Breast epithelium (tissue), 3 donors: ENCODE measurements around the gene MYO1E.

Experiments
- POLR2A ChIP-seq: fragments of 450-650 bp; IDR thresholded peaks from one replicate; pipeline ENCODE4 v1.6.1; 2016; ENCODE audit warnings: antibody characterized with exemption, mild to moderate bottlenecking, moderate library complexity
- POLR2AphosphoS5 ChIP-seq, 3 donors: sonication (generic); formaldehyde crosslinking; IDR thresholded peaks; one replicate each; pipeline ENCODE4 v1.6.1; 2017; ENCODE audit warnings: antibody characterized with exemption in 3 of 3
- TF ChIP-seq, protein P1 (sequence below), 3 donors: fragments of 450-650 bp; IDR thresholded peaks; one replicate each; pipeline ENCODE4 v1.5.1; 2016 to 2017; ENCODE audit warnings: antibody characterized with exemption in 3 of 3, mild to moderate bottlenecking in 3 of 3, moderate library complexity in 3 of 3

DNA sequence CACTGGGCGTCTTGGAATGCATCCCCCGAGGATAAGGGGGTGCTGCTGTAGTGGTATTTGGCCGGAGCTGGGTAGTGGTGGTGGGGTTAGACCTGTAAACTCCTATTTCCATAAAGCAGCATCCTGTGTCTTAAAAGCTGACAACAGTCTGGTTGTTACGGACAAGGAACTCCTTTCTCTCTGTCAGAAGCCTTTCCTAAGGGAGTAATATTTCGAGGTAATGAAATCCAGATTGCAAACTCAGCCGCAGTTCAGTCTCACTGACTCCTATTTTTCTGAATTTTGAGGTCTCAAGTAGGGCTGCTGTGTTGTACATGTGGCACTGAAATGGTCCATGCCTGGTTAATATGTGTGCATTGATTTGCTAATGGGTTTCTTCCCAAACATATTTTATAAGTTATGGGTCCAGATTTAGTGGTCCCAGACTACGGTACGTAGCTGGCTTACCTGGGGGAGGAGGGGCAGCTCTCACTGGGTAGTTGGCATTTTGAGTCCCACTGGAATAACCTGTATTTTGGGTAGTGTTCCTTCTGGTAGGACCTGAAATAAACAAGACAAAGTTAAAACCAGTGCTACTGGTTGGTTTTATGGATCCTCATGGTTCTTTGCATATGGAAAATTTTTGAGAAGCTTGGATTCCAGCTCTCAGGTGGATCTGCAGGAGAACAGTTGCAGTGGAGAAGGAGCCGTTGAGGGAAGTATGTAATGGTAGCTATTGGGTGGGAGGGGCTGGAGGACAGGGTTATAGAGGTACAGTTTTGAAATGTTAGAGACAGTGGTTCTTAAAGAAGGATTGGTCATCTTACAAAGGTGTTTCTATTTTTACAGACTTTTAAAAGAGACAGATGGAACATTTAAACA is 214.6 kb downstream of the MYO1E start:
- TF ChIP-seq, protein P1, sequence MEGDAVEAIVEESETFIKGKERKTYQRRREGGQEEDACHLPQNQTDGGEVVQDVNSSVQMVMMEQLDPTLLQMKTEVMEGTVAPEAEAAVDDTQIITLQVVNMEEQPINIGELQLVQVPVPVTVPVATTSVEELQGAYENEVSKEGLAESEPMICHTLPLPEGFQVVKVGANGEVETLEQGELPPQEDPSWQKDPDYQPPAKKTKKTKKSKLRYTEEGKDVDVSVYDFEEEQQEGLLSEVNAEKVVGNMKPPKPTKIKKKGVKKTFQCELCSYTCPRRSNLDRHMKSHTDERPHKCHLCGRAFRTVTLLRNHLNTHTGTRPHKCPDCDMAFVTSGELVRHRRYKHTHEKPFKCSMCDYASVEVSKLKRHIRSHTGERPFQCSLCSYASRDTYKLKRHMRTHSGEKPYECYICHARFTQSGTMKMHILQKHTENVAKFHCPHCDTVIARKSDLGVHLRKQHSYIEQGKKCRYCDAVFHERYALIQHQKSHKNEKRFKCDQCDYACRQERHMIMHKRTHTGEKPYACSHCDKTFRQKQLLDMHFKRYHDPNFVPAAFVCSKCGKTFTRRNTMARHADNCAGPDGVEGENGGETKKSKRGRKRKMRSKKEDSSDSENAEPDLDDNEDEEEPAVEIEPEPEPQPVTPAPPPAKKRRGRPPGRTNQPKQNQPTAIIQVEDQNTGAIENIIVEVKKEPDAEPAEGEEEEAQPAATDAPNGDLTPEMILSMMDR (IDR thresholded peaks at IDR 0.05) = no peak
- TF ChIP-seq POLR2A = no peak
- TF ChIP-seq POLR2AphosphoS5 (IDR thresholded peaks at IDR 0.05) = no peak
